Tibial artery (tissue), 4 donors: ENCODE measurements around the gene SRP72.

Source experiments
- DNase-seq, 2 donors: peaks; one replicate each; pipeline ENCODE4 v3.0.0-alpha.2; 2019
- H3K27ac ChIP-seq, 2 donors: fragments of 200-600 bp; sonication (generic) in 1 of 2; 1 replicate in 1 of 2; 2 replicates in 1 of 2; pipeline ENCODE4 v1.5.1; 2018 to 2019; ENCODE audit warnings: mild to moderate bottlenecking in 1 of 2
- H3K27me3 ChIP-seq, 2 donors: fragments of 200-600 bp; sonication (generic) in 1 of 2; one replicate each; pipeline versions ENCODE4 v1.5.1 to v1.6.0; 2016 to 2019
- H3K36me3 ChIP-seq, 3 donors: fragments of 200-600 bp; sonication (generic) in 2 of 3; one replicate each; pipeline ENCODE4 v1.5.1; 2016 to 2019; ENCODE audit warnings: mild to moderate bottlenecking in 2 of 3
- H3K4me1 ChIP-seq, 4 donors: fragments of 200-600 bp; sonication (generic) in 2 of 4; 1 replicate in 3 of 4; 2 replicates in 1 of 4; pipeline ENCODE4 v1.5.1; 2016 to 2019
- H3K4me3 ChIP-seq, 2 donors: fragments of 200-600 bp; sonication (generic) in 1 of 2; 1 replicate in 1 of 2; 2 replicates in 1 of 2; pipeline ENCODE4 v1.5.1; 2018 to 2019; ENCODE audit warnings: mild to moderate bottlenecking in 2 of 2
- H3K9me3 ChIP-seq, 3 donors: fragments of 200-600 bp; sonication (generic) in 1 of 3; one replicate each; pipeline ENCODE4 v1.5.1; 2016 to 2019
- intact Hi-C: fragments of 100-400 bp; cut with DNase I; formaldehyde crosslinking; loops from one replicate; pipeline ENCODE4 v1.15.0; 2023; ENCODE audit warnings: low total_unique reads
- TF ChIP-seq, protein P1 (sequence below), 2 experiments: fragments of 200-600 bp in 1 of 2; fragments of 450-650 bp in 1 of 2; IDR thresholded peaks; one replicate each; pipeline ENCODE4 v1.5.1; 2017 to 2019; ENCODE audit warnings: antibody characterized with exemption in 2 of 2, mild to moderate bottlenecking in 1 of 2, moderate library complexity in 1 of 2

Gene SRP72, protein sequence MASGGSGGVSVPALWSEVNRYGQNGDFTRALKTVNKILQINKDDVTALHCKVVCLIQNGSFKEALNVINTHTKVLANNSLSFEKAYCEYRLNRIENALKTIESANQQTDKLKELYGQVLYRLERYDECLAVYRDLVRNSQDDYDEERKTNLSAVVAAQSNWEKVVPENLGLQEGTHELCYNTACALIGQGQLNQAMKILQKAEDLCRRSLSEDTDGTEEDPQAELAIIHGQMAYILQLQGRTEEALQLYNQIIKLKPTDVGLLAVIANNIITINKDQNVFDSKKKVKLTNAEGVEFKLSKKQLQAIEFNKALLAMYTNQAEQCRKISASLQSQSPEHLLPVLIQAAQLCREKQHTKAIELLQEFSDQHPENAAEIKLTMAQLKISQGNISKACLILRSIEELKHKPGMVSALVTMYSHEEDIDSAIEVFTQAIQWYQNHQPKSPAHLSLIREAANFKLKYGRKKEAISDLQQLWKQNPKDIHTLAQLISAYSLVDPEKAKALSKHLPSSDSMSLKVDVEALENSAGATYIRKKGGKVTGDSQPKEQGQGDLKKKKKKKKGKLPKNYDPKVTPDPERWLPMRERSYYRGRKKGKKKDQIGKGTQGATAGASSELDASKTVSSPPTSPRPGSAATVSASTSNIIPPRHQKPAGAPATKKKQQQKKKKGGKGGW

DNA sequence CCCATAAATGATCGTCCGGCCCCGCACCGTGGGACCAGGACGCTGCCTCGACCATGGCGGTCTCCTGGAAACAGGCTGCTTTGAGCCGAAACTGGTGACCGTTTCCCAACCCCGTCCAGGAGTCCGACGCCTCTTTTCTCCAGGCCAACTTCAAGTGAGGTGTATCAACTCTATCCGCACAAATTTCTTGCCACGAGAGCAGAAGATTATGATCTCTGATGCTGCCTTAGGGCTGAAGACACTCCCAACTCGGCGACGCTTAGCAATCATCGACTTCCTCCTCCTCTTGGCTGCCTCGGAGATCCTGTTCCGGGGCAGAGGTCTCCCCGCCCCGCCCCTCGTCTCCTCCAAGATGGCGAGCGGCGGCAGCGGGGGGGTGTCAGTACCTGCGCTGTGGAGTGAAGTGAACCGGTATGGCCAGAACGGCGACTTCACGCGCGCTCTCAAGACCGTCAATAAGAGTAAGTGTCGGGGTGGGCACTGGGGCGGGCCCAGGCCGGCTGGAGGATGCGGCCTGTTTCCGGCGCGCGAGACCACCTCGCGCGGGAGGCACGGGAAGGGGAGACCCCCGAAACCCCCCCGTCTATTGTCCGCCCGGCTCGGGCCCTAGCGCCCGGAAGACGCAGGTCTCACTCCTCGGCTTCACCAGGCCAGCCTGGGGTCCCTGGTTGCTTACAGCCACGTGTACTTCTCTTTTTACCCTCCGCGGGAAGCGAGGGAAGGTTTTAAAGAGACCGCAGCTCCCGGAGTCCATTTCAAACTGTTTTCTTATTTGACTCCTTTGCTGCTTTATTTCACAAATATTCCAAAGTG, at the start of gene SRP72:
Gene SRP72, plus strand, starts transcription at position 334 of the 813 bp plus-strand sequence. Its CDS starts 19 bp downstream, at position 353.
- TF ChIP-seq, protein P1, sequence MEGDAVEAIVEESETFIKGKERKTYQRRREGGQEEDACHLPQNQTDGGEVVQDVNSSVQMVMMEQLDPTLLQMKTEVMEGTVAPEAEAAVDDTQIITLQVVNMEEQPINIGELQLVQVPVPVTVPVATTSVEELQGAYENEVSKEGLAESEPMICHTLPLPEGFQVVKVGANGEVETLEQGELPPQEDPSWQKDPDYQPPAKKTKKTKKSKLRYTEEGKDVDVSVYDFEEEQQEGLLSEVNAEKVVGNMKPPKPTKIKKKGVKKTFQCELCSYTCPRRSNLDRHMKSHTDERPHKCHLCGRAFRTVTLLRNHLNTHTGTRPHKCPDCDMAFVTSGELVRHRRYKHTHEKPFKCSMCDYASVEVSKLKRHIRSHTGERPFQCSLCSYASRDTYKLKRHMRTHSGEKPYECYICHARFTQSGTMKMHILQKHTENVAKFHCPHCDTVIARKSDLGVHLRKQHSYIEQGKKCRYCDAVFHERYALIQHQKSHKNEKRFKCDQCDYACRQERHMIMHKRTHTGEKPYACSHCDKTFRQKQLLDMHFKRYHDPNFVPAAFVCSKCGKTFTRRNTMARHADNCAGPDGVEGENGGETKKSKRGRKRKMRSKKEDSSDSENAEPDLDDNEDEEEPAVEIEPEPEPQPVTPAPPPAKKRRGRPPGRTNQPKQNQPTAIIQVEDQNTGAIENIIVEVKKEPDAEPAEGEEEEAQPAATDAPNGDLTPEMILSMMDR (IDR thresholded peaks at IDR 0.05) = no peak
- peak within 1 kb of the TSS; percentile 88 to 93 for H3K27ac ChIP-seq
- H3K27me3 ChIP-seq = no peaks in the 10 kb centered on the region
- H3K36me3 ChIP-seq = peaks cover 11 to 27% (median 12%) of the 10 kb centered on the region in 3 donors
- H3K4me1 ChIP-seq = peaks cover 0 to 40% (median 24%) of the 10 kb centered on the region in 4 donors
- H3K4me3 ChIP-seq = peak within 1 kb of the TSS; percentile 78 to 99
- intact Hi-C loops = loop anchor here (2.0 to 10.0 kb wide), 2 partner anchors 33 to 53 kb away; partner anchors contain the start of gene PPAT
- peak; percentile 91 to 92 for DNase-seq
- no peaks in the 10 kb centered on the region for H3K9me3 ChIP-seq

DNA sequence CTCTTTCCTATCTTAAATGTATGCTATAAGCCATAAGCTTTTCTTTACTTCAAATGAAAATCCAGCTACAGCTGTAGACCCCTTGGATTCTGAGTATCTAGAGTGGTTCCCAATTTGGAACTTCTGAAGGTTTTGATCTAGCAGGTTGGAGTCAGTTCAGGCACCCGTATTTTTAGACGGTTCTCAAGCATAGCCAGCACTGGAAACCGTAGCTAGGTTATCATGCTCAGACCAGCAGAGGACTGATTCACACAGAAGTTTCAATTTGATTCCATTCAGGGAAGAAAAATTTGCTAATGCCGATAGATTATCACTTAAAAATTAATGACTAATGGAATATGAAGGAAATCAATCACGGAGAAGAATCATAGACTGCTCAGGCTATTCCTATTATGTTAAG, 43.2 kb upstream of the SRP72 start:
- intact Hi-C loops = no loop called here
- TF ChIP-seq, protein P1 (IDR thresholded peaks at IDR 0.05) = no peak
- no peak overlapping the region for H3K4me3 ChIP-seq
- no peaks in the 10 kb centered on the region for H3K9me3 ChIP-seq
- H3K36me3 ChIP-seq = no peaks in the 10 kb centered on the region
- no peaks in the 10 kb centered on the region for H3K27me3 ChIP-seq
- no peak for DNase-seq
- no peak overlapping the region for H3K27ac ChIP-seq
- peaks cover 0 to 6% (median 0%) of the 10 kb centered on the region in 4 donors for H3K4me1 ChIP-seq

DNA sequence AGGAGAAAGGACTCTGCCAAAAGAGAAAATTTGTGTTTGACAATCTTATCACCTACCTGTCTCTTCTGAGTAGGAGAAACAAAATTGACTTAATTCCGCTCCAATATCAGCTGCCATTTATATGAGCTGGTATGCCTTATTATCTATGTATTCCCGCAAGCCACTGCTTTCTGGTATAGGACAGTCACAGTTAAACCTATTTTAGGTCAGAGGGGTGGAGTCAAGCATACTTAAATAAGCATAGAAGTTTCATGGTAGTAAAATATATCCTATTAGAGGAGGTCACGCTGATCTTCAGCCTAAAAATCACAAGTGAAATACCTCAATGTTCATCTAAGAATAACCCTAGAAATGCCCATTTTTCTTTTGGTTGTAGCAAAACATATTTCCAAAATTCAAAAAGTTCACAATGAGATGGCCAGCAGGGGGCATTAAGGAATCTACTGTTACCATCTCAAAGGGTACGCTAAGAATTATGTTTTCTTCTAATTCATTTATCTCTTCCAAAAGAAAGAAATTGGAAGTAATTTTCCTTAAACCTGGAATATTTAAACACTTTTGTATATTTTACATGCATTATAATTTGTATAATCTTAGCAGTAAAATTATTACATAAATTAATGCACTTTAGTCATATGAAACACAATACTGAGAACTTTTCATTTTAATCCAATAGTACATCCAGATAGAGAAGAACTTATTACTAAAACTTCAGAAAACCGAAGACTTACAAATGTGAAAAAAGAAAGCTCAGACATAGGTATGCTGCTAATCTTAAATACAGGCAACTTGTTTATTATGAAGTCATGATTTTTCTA, 42.5 kb upstream of the SRP72 start:
- Histone ChIP-seq H3K4me3 (no peak overlapping the region), H3K9me3 (no peaks in the 10 kb centered on the region), H3K4me1 (peaks cover 0 to 6% (median 0%) of the 10 kb centered on the region in 4 donors), H3K27ac (no peak overlapping the region), H3K27me3 (no peaks in the 10 kb centered on the region), H3K36me3 (no peaks in the 10 kb centered on the region)
- no peak for DNase-seq
- intact Hi-C loops = loop anchor here (5.0 kb wide), 1 partner anchor 117 kb away; no protein-coding TSS in a partner anchor
- TF ChIP-seq, protein P1 (IDR thresholded peaks at IDR 0.05) = peak; percentile 55 to 64

DNA sequence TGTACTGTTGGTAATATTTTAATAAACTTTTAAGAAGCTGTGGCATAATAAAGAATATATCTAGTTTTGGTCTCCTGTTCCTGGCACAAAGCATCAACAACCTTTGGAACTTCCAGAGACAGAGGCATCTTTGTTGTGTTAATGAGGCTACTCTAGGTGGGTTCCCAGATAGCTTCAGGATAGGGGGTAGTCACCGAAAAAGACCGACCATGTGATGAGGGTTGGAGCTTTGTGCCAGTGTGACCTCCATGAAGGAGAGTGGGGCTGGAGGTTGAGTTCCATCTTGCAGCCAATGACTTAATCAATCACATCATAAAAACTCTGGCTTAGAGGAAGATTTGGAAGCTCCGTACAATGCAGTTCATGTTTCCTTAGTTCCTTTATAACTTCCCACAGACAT, 41.9 kb upstream of the SRP72 start:
- H3K27ac ChIP-seq = no peak overlapping the region
- H3K4me1 ChIP-seq = peaks cover 0 to 6% (median 0%) of the 10 kb centered on the region in 4 donors
- H3K4me3 ChIP-seq = no peak overlapping the region
- H3K27me3 ChIP-seq = no peaks in the 10 kb centered on the region
- no peaks in the 10 kb centered on the region for H3K9me3 ChIP-seq
- intact Hi-C loops = loop anchor here (5.0 kb wide), 1 partner anchor 117 kb away; no protein-coding TSS in a partner anchor
- no peaks in the 10 kb centered on the region for H3K36me3 ChIP-seq
- no peak for DNase-seq
- TF ChIP-seq, protein P1 (IDR thresholded peaks at IDR 0.05) = no peak
